Sigmoid colon (tissue), 4 donors: ENCODE results near the gene SLC36A2.

Experiments
- POLR2AphosphoS5 ChIP-seq, 4 donors: sonication (generic); formaldehyde crosslinking; IDR thresholded peaks; one replicate each; pipeline ENCODE4 v1.6.1; 2017; ENCODE audit warnings: antibody characterized with exemption in 4 of 4
- TF ChIP-seq, protein P1 (sequence below), 4 experiments: fragments of 450-650 bp in 3 of 4; fragments of 200-600 bp in 1 of 4; IDR thresholded peaks; one replicate each; pipeline ENCODE4 v1.5.1; 2016 to 2019; ENCODE audit warnings: antibody characterized with exemption in 4 of 4, mild to moderate bottlenecking in 3 of 4, moderate library complexity in 2 of 4

DNA sequence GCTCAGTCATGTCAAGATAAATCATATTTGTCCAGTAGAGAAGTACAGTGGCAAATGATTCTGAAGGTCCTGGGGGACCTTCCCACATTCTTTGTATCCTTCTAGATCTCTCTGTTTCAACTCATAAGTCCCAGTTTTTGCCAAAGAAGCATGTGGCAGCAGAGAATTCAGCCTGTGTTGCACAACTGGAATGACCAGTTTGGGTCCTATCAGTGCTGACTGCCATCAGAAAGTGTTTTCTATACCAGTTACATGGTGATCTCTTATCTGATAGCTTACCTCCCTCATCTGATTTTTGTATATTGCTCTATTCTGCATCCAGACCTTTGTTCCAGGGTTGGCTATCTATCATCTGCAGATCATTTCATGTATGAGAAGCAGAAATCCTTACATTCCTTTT is 72.7 kb downstream of the SLC36A2 start:
- TF ChIP-seq, protein P1, sequence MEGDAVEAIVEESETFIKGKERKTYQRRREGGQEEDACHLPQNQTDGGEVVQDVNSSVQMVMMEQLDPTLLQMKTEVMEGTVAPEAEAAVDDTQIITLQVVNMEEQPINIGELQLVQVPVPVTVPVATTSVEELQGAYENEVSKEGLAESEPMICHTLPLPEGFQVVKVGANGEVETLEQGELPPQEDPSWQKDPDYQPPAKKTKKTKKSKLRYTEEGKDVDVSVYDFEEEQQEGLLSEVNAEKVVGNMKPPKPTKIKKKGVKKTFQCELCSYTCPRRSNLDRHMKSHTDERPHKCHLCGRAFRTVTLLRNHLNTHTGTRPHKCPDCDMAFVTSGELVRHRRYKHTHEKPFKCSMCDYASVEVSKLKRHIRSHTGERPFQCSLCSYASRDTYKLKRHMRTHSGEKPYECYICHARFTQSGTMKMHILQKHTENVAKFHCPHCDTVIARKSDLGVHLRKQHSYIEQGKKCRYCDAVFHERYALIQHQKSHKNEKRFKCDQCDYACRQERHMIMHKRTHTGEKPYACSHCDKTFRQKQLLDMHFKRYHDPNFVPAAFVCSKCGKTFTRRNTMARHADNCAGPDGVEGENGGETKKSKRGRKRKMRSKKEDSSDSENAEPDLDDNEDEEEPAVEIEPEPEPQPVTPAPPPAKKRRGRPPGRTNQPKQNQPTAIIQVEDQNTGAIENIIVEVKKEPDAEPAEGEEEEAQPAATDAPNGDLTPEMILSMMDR (IDR thresholded peaks at IDR 0.05), result no peak
- no peak for TF ChIP-seq POLR2AphosphoS5 (IDR thresholded peaks at IDR 0.05)
